HG03039 (cell line): ENCODE data around the gene MARK4.

Experiments used
- ATAC-seq: cut with Tn5 transposase; IDR thresholded peaks from one replicate; pipeline ENCODE4 v1.9.1; 2021; ENCODE audit warnings: mild to moderate bottlenecking, moderate library complexity; ENCODE audit not compliant: unreplicated experiment

The MARK4 gene

GRCh38 chr19:45354241-45354842, 103.3 kb downstream of the MARK4 start:
- no peak for ATAC-seq
